ENCODE data around the gene PRPF8.
A peak's percentile ranks its signal among the peaks of the same experiment; 100 is the strongest.
"Not testable (repeated sequence)": the region's sequence is repeated elsewhere in the genome, so short reads cannot be mapped to it uniquely, and the experiment has no call there.

PRPF8 gene

GRCh38 chr17:1722022-1722421 is 37.4 kb upstream of the PRPF8 start:
- not testable (repeated sequence) for H3K9me3 Mint-ChIP-seq, H3K4me3 Mint-ChIP-seq, DNase-seq, ATAC-seq, H3K27me3 Mint-ChIP-seq
- Mint-ChIP-seq H3K27ac (peak overlapping the region in 1 of 2 donors; percentile 33), H3K4me1 (peaks cover 66% of the 10 kb centered on the region)

GRCh38 chr17:1720856-1721386 is 36.3 kb upstream of the PRPF8 start:
- Mint-ChIP-seq H3K4me1 (peaks cover 62% of the 10 kb centered on the region), H3K9me3 (no peaks in the 10 kb centered on the region), H3K27ac (no peak overlapping the region), H3K4me3 (no peak overlapping the region), H3K27me3 (peaks cover 4% of the 10 kb centered on the region)
- DNase-seq (peak; percentile 63 to 66), ATAC-seq (no peak)

- Mint-ChIP-seq H3K4me1 (peaks cover 67% of the 10 kb centered on the region), H3K27ac (no peak overlapping the region), H3K4me3 (peak overlapping the region; percentile 97 to 99), H3K9me3 (no peaks in the 10 kb centered on the region), H3K27me3 (peaks cover 25% of the 10 kb centered on the region)
- ATAC-seq = no peak
- DNase-seq = no peak
Measured at GRCh38 chr17:1718362-1719165, 33.9 kb upstream of the PRPF8 start.

- H3K4me3 Mint-ChIP-seq = peak overlapping the region; percentile 97 to 99
- ATAC-seq = peak; percentile 77
- H3K9me3 Mint-ChIP-seq = no peaks in the 10 kb centered on the region
- peaks cover 57% of the 10 kb centered on the region for H3K4me1 Mint-ChIP-seq
- peak overlapping the region; percentile 98 to 99 for H3K27ac Mint-ChIP-seq
- peak; percentile 84 to 92 for DNase-seq
- peaks cover 32% of the 10 kb centered on the region for H3K27me3 Mint-ChIP-seq
Measured at GRCh38 chr17:1716912-1717695, 32.4 kb upstream of the PRPF8 start.

GRCh38 chr17:1716076-1716911 is 31.6 kb upstream of the PRPF8 start:
- Mint-ChIP-seq H3K27me3 (peaks cover 41% of the 10 kb centered on the region), H3K4me1 (peaks cover 56% of the 10 kb centered on the region), H3K4me3 (peak overlapping the region; percentile 97 to 99), H3K27ac (peak overlapping the region; percentile 98 to 99), H3K9me3 (no peaks in the 10 kb centered on the region)
- DNase-seq = peak; percentile 100
- peak; percentile 91 for ATAC-seq

- peaks cover 46% of the 10 kb centered on the region for H3K27me3 Mint-ChIP-seq
- DNase-seq = no peak
- H3K27ac Mint-ChIP-seq = peak overlapping the region; percentile 74 to 99
- peak overlapping the region; percentile 97 to 99 for H3K4me3 Mint-ChIP-seq
- no peak for ATAC-seq
- H3K9me3 Mint-ChIP-seq = no peaks in the 10 kb centered on the region
- peaks cover 56% of the 10 kb centered on the region for H3K4me1 Mint-ChIP-seq
Measured at GRCh38 chr17:1715803-1716075, 31.1 kb upstream of the PRPF8 start.

GRCh38 chr17:1714980-1715802 is 30.5 kb upstream of the PRPF8 start:
- Mint-ChIP-seq H3K9me3 (no peaks in the 10 kb centered on the region), H3K27me3 (peaks cover 52% of the 10 kb centered on the region), H3K4me1 (peaks cover 56% of the 10 kb centered on the region), H3K4me3 (peak overlapping the region; percentile 97 to 99), H3K27ac (no peak overlapping the region)
- no peak for ATAC-seq
- DNase-seq = peak in 1 of 2 donors; percentile 45

- peaks cover 52% of the 10 kb centered on the region for H3K27me3 Mint-ChIP-seq
- ATAC-seq (no peak), DNase-seq (no peak)
- H3K4me1 Mint-ChIP-seq = peaks cover 54% of the 10 kb centered on the region
- H3K4me3 Mint-ChIP-seq = peak overlapping the region; percentile 97 to 99
- no peak overlapping the region for H3K27ac Mint-ChIP-seq
- H3K9me3 Mint-ChIP-seq = no peaks in the 10 kb centered on the region
Measured at GRCh38 chr17:1714427-1714979, 29.8 kb upstream of the PRPF8 start.

- peaks cover 54% of the 10 kb centered on the region for H3K4me1 Mint-ChIP-seq
- ATAC-seq (no peak), DNase-seq (no peak)
- H3K27ac Mint-ChIP-seq = no peak overlapping the region
- peak overlapping the region; percentile 60 for H3K4me3 Mint-ChIP-seq
- no peaks in the 10 kb centered on the region for H3K9me3 Mint-ChIP-seq
- peaks cover 54% of the 10 kb centered on the region for H3K27me3 Mint-ChIP-seq
Measured at GRCh38 chr17:1713878-1714426, 29.3 kb upstream of the PRPF8 start.

GRCh38 chr17:1713160-1713877 is 28.7 kb upstream of the PRPF8 start:
- peaks cover 59% of the 10 kb centered on the region for H3K27me3 Mint-ChIP-seq
- H3K4me1 Mint-ChIP-seq = peaks cover 52% of the 10 kb centered on the region
- DNase-seq (no peak), ATAC-seq (no peak)
- no peak overlapping the region for H3K4me3 Mint-ChIP-seq
- no peaks in the 10 kb centered on the region for H3K9me3 Mint-ChIP-seq
- no peak overlapping the region for H3K27ac Mint-ChIP-seq

GRCh38 chr17:1712271-1712670 is 27.6 kb upstream of the PRPF8 start:
- peaks cover 42% of the 10 kb centered on the region for H3K4me1 Mint-ChIP-seq
- no peak for DNase-seq
- no peak for ATAC-seq
- no peak overlapping the region for H3K4me3 Mint-ChIP-seq
- no peaks in the 10 kb centered on the region for H3K9me3 Mint-ChIP-seq
- peaks cover 68% of the 10 kb centered on the region for H3K27me3 Mint-ChIP-seq
- no peak overlapping the region for H3K27ac Mint-ChIP-seq

GRCh38 chr17:1711804-1712203 is 27.1 kb upstream of the PRPF8 start:
- Mint-ChIP-seq H3K27ac (no peak overlapping the region), H3K4me1 (peaks cover 38% of the 10 kb centered on the region), H3K27me3 (peaks cover 70% of the 10 kb centered on the region), H3K9me3 (no peaks in the 10 kb centered on the region), H3K4me3 (no peak overlapping the region)
- DNase-seq (no peak), ATAC-seq (no peak)

- peak overlapping the region; percentile 52 to 74 for H3K27ac Mint-ChIP-seq
- peaks cover 71% of the 10 kb centered on the region for H3K27me3 Mint-ChIP-seq
- ATAC-seq = no peak
- no peaks in the 10 kb centered on the region for H3K9me3 Mint-ChIP-seq
- H3K4me1 Mint-ChIP-seq = peaks cover 35% of the 10 kb centered on the region
- no peak for DNase-seq
- peak overlapping the region; percentile 72 to 77 for H3K4me3 Mint-ChIP-seq
Measured at GRCh38 chr17:1710807-1711553, 26.3 kb upstream of the PRPF8 start.
